ENCODE results near the gene PATJ. TPM values are rescaled to one million over a fixed set of nuclear protein-coding genes. Genes with fewer than 3 reads are reported as not detected.

Gene PATJ
- polyA plus RNA-seq, 1 donor (not counting 4 experiments of a cell fraction or from before 2014, with no cell fraction given) = 28.1 TPM

DNA sequence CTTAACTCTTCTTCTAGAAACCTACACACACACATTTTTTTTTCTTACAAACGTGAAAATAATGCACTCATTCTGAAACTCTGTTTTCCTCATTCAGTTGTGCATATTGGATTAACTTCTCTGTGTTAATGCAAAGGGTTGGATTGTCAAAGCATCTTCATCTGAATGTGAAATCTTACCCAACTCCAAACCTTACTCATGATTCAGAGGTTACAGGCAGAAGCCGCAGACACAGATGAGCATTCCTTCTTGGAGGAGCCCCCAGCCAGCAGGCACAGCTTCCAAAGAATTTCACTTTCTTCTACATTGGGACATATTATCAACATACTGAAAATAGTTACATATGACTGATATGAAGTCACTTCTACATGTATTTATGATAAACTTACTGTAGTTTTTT lies 15.7 kb downstream of the PATJ start:
- peaks cover 14% of the 10 kb centered on the region for H3K4me1 ChIP-seq (ENCODE audit: control insufficient read depth, extremely low read depth, insufficient read depth, low read length)
- no peak overlapping the region for H2AFZ ChIP-seq (ENCODE audit: control insufficient read depth, low read length)
- no peak overlapping the region for H3K4me3 ChIP-seq (ENCODE audit: control insufficient read depth in 2 of 3, extremely low read depth in 1 of 3, insufficient read depth in 2 of 3, low read depth in 1 of 3, low read length in 3 of 3)
- H3K9me3 ChIP-seq (ENCODE audit: control insufficient read depth, low read depth, low read length) = no peaks in the 10 kb centered on the region
- H4K20me1 ChIP-seq (ENCODE audit: control insufficient read depth, extremely low read depth, insufficient read depth, low read length) = no peaks in the 10 kb centered on the region
- no peak overlapping the region for H3K9ac ChIP-seq (ENCODE audit: control insufficient read depth, extremely low read depth, insufficient read depth, low read length)
- H3K27ac ChIP-seq (ENCODE audit: control insufficient read depth, insufficient read depth, low read length) = no peak overlapping the region
- DNase-seq (ENCODE audit: low read depth, low spot score) (no peak), FAIRE-seq (no peak)
- peaks cover 84% of the 10 kb centered on the region for H3K79me2 ChIP-seq (ENCODE audit: control insufficient read depth, insufficient read depth, low read length)
- dilution Hi-C loops (cut with MboI; ENCODE audit: extremely low pct_ligation_motif_present, low sequenced_read_pairs) = no loop called here
- H3K4me2 ChIP-seq (ENCODE audit: control insufficient read depth, extremely low read depth, insufficient read depth, low read depth, low read length) = no peak overlapping the region
- TF ChIP-seq EZH2 (IDR thresholded peaks at IDR 0.05; ENCODE audit: low read length) = no peak
- TF ChIP-seq, protein P1, sequence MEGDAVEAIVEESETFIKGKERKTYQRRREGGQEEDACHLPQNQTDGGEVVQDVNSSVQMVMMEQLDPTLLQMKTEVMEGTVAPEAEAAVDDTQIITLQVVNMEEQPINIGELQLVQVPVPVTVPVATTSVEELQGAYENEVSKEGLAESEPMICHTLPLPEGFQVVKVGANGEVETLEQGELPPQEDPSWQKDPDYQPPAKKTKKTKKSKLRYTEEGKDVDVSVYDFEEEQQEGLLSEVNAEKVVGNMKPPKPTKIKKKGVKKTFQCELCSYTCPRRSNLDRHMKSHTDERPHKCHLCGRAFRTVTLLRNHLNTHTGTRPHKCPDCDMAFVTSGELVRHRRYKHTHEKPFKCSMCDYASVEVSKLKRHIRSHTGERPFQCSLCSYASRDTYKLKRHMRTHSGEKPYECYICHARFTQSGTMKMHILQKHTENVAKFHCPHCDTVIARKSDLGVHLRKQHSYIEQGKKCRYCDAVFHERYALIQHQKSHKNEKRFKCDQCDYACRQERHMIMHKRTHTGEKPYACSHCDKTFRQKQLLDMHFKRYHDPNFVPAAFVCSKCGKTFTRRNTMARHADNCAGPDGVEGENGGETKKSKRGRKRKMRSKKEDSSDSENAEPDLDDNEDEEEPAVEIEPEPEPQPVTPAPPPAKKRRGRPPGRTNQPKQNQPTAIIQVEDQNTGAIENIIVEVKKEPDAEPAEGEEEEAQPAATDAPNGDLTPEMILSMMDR (optimal IDR thresholded peaks at IDR 0.05 in 1 of 3, IDR thresholded peaks at IDR 0.05 in 1 of 3, conservative IDR thresholded peaks at IDR 0.05 in 1 of 3; ENCODE audit: extremely low read depth in 1 of 3, insufficient read depth in 2 of 3, low read length in 3 of 3) = no peak
- H3K9me1 ChIP-seq (ENCODE audit: control insufficient read depth, extremely low read depth, insufficient read depth, low read length) = peaks cover 3% of the 10 kb centered on the region
- H3K27me3 ChIP-seq (ENCODE audit: control insufficient read depth, extremely low read depth, insufficient read depth, low read length) = no peaks in the 10 kb centered on the region
- peaks cover 0 to 6% of the 10 kb centered on the region in 2 experiments for H3K36me3 ChIP-seq (ENCODE audit: control insufficient read depth in 2 of 2, extremely low read depth in 1 of 2, insufficient read depth in 2 of 2, low read length in 2 of 2)

DNA sequence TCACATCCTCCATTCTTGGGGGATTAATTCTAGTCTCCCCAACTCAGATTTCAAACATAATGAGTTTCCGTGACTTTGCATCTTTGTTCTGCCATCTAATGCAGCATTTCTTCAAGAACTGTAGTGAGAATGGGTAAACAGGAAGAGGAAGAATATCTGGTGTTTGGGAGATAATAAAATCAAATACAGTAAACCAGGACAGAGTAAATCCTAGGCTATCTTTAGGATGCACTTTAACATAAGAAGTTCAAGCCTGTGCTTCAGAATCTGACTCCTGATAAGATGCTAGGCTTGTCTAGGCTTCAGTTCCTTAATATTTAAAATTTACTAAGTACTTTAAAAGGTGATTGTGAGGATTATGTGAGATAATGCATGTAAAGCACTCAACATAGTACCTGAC lies 27.9 kb downstream of the PATJ start:
- Histone ChIP-seq H3K4me1 (ENCODE audit: control insufficient read depth, extremely low read depth, insufficient read depth, low read length) (no peaks in the 10 kb centered on the region), H3K9me1 (ENCODE audit: control insufficient read depth, extremely low read depth, insufficient read depth, low read length) (no peaks in the 10 kb centered on the region), H3K4me2 (ENCODE audit: control insufficient read depth, extremely low read depth, insufficient read depth, low read depth, low read length) (no peak overlapping the region), H3K4me3 (ENCODE audit: control insufficient read depth in 2 of 3, extremely low read depth in 1 of 3, insufficient read depth in 2 of 3, low read depth in 1 of 3, low read length in 3 of 3) (no peak overlapping the region), H3K79me2 (ENCODE audit: control insufficient read depth, insufficient read depth, low read length) (peaks cover 10% of the 10 kb centered on the region), H3K9ac (ENCODE audit: control insufficient read depth, extremely low read depth, insufficient read depth, low read length) (no peak overlapping the region), H3K36me3 (ENCODE audit: control insufficient read depth in 2 of 2, extremely low read depth in 1 of 2, insufficient read depth in 2 of 2, low read length in 2 of 2) (peaks cover 9 to 26% of the 10 kb centered on the region in 2 experiments), H3K9me3 (ENCODE audit: control insufficient read depth, low read depth, low read length) (no peaks in the 10 kb centered on the region), H2AFZ (ENCODE audit: control insufficient read depth, low read length) (no peak overlapping the region), H4K20me1 (ENCODE audit: control insufficient read depth, extremely low read depth, insufficient read depth, low read length) (no peaks in the 10 kb centered on the region), H3K27me3 (ENCODE audit: control insufficient read depth, extremely low read depth, insufficient read depth, low read length) (no peaks in the 10 kb centered on the region), H3K27ac (ENCODE audit: control insufficient read depth, insufficient read depth, low read length) (no peak overlapping the region)
- TF ChIP-seq, protein P1 (optimal IDR thresholded peaks at IDR 0.05 in 1 of 3, IDR thresholded peaks at IDR 0.05 in 1 of 3, conservative IDR thresholded peaks at IDR 0.05 in 1 of 3; ENCODE audit: extremely low read depth in 1 of 3, insufficient read depth in 2 of 3, low read length in 3 of 3) = no peak
- TF ChIP-seq EZH2 (IDR thresholded peaks at IDR 0.05; ENCODE audit: low read length) = no peak
- dilution Hi-C loops (cut with MboI; ENCODE audit: extremely low pct_ligation_motif_present, low sequenced_read_pairs) = no loop called here
- DNase-seq (ENCODE audit: low read depth, low spot score) (no peak), FAIRE-seq (no peak)

Measured in keratinocyte (primary cell).